Natural killer cell (primary cell): Measurements from ENCODE around the gene UEVLD. TPM values are rescaled to one million over a fixed set of nuclear protein-coding genes. Genes with fewer than 3 reads are reported as not detected.
A peak's percentile ranks its signal among the peaks of the same experiment; 100 is the strongest.

ENCODE experiments used
- ATAC-seq, 3 donors: fragments of 150-1000 bp in 2 of 3; fragments of 200-7000 bp in 1 of 3; cut with Tn5 transposase; 1 replicate in 1 of 3; 2 replicates in 2 of 3; pipeline ENCODE4 v1.10.0; 2021; ENCODE audit warnings: mild to moderate bottlenecking in 2 of 3, moderate library complexity in 2 of 3
- DNase-seq, 2 donors: peaks; one replicate each; pipeline versions ENCODE4 v3.0.0 to v3.0.0-alpha.2; 2013 to 2021; ENCODE audit warnings: mixed read lengths in 1 of 2
- H3K27ac ChIP-seq: one replicate; pipeline ENCODE4 v1.5.1; 2013; ENCODE audit warnings: mild to moderate bottlenecking, low read length
- H3K27me3 ChIP-seq: one replicate; pipeline ENCODE4 v1.6.1; 2013; ENCODE audit warnings: low read length; ENCODE audit not compliant: control insufficient read depth, insufficient read depth
- H3K36me3 ChIP-seq: one replicate; pipeline ENCODE4 v1.6.1; 2013; ENCODE audit warnings: low read length; ENCODE audit not compliant: control insufficient read depth, insufficient read depth
- H3K4me1 ChIP-seq: one replicate; pipeline ENCODE4 v1.6.1; 2013; ENCODE audit warnings: low read length; ENCODE audit not compliant: control insufficient read depth, insufficient read depth
- H3K4me3 ChIP-seq: one replicate; pipeline ENCODE4 v1.5.1; 2013; ENCODE audit warnings: low read length
- H3K9me3 ChIP-seq: one replicate; pipeline ENCODE4 v1.6.1; 2013; ENCODE audit warnings: low read length; ENCODE audit not compliant: control insufficient read depth, insufficient read depth
- H3K27ac Mint-ChIP-seq, 2 donors: one replicate each; pipeline ENCODE4 v1.8.0; 2022; ENCODE audit warnings: mild to moderate bottlenecking in 2 of 2, mixed read lengths in 2 of 2, moderate library complexity in 1 of 2
- H3K27me3 Mint-ChIP-seq, 2 donors: one replicate each; pipeline ENCODE4 v1.8.0; 2022; ENCODE audit warnings: low read depth in 2 of 2, mixed read lengths in 2 of 2
- H3K36me3 Mint-ChIP-seq: one replicate; pipeline ENCODE4 v1.8.0; 2022; ENCODE audit warnings: mixed read lengths
- H3K4me1 Mint-ChIP-seq, 2 donors: one replicate each; pipeline ENCODE4 v1.8.0; 2022; ENCODE audit warnings: mixed read lengths in 2 of 2
- H3K4me3 Mint-ChIP-seq: one replicate; pipeline ENCODE4 v1.8.0; 2022; ENCODE audit warnings: mild to moderate bottlenecking, moderate library complexity, mixed read lengths
- H3K9me3 Mint-ChIP-seq, 2 donors: one replicate each; pipeline ENCODE4 v1.8.0; 2022; ENCODE audit warnings: mixed read lengths in 2 of 2
- CTCF ChIP-seq: fragments of 200-600 bp; IDR thresholded peaks from one replicate; pipeline ENCODE4 v1.8.0; 2022; ENCODE audit warnings: antibody characterized with exemption
- WGBS: methylation state at CpG from one replicate; pipeline ENCODE4 v1.1.7; 2013; ENCODE audit warnings: missing lambda C conversion rate; ENCODE audit not compliant: insufficient coverage; 5-methylcytosine and 5-hydroxymethylcytosine counted together
- intact Hi-C: fragments of 100-400 bp; cut with micrococcal nuclease; formaldehyde crosslinking; loops from one replicate; pipeline ENCODE4 v1.14.2; 2022
- total RNA-seq, 4 donors: library from RNA; stranded (reverse); fragments of 120-200 nt in 1 of 4; gene quantifications; one replicate each; pipeline versions ENCODE4 v1.2.3 to v1.2.4, GENCODE V29; 2013 to 2022

UEVLD gene
- total RNA-seq, 3 donors from 2014 or later (not counting 1 experiment from before 2014, with no cell fraction given) = 13.6 to 17.8 (median 15.6) TPM

GRCh38 chr11:18632841-18633240, 44.3 kb upstream of the UEVLD start:
- Mint-ChIP-seq H3K36me3 (no peaks in the 10 kb centered on the region), H3K9me3 (no peaks in the 10 kb centered on the region), H3K4me1 (peaks cover 41% of the 10 kb centered on the region in 2 donors), H3K27ac (peak overlapping the region; percentile 98 to 99), H3K27me3 (no peaks in the 10 kb centered on the region), H3K4me3 (peak overlapping the region; percentile 93)
- Histone ChIP-seq H3K4me1 (peaks cover 13% of the 10 kb centered on the region), H3K27me3 (no peaks in the 10 kb centered on the region), H3K36me3 (no peaks in the 10 kb centered on the region), H3K9me3 (no peaks in the 10 kb centered on the region), H3K4me3 (no peak overlapping the region), H3K27ac (peak overlapping the region; percentile 99)
- intact Hi-C loops = loop anchor here (10.0 kb wide), 2 partner anchors 92 to 238 kb away; partner anchors contain the start of genes IGSF22 and LDHA
- no peak for TF ChIP-seq CTCF
- WGBS = 25% methylated on average over 1 of the region's 2 CpGs
- no peak for ATAC-seq
- no peak for DNase-seq

- no peaks in the 10 kb centered on the region for H3K27me3 ChIP-seq
- H3K4me3 ChIP-seq = no peak overlapping the region
- H3K4me1 Mint-ChIP-seq = peaks cover 36 to 39% of the 10 kb centered on the region in 2 donors
- H3K27ac ChIP-seq = no peak overlapping the region
- peak overlapping the region in 1 of 2 donors; percentile 56 for H3K27ac Mint-ChIP-seq
- no peaks in the 10 kb centered on the region for H3K36me3 ChIP-seq
- peaks cover 4% of the 10 kb centered on the region for H3K4me1 ChIP-seq
- no peak overlapping the region for H3K4me3 Mint-ChIP-seq
- DNase-seq (no peak), ATAC-seq (no peak)
- no peaks in the 10 kb centered on the region for H3K27me3 Mint-ChIP-seq
- no peaks in the 10 kb centered on the region for H3K9me3 Mint-ChIP-seq
- no peak for TF ChIP-seq CTCF
- no peaks in the 10 kb centered on the region for H3K9me3 ChIP-seq
- WGBS = 95% methylated on average over 1 of the region's 1 CpG
- intact Hi-C loops = no loop called here
- H3K36me3 Mint-ChIP-seq = no peaks in the 10 kb centered on the region
These were observed 35.6 kb upstream of the UEVLD start for GRCh38 chr11:18624161-18624560.

GRCh38 chr11:18623707-18624106, 35.2 kb upstream of the UEVLD start:
- Mint-ChIP-seq H3K4me1 (peaks cover 40 to 41% of the 10 kb centered on the region in 2 donors), H3K27me3 (no peaks in the 10 kb centered on the region)
- ATAC-seq = no peak

More at GRCh38 chr11:18623707-18624106, 35.2 kb upstream of the UEVLD start:
- H3K9me3 ChIP-seq = no peaks in the 10 kb centered on the region
- WGBS = 100% methylated on average over 1 of the region's 2 CpGs
- Mint-ChIP-seq H3K9me3 (no peaks in the 10 kb centered on the region), H3K4me3 (no peak overlapping the region), H3K27ac (peak overlapping the region in 1 of 2 donors; percentile 41), H3K36me3 (no peaks in the 10 kb centered on the region)
- peaks cover 6% of the 10 kb centered on the region for H3K4me1 ChIP-seq
- no peaks in the 10 kb centered on the region for H3K27me3 ChIP-seq
- H3K36me3 ChIP-seq = no peaks in the 10 kb centered on the region
- TF ChIP-seq CTCF = no peak
- no peak overlapping the region for H3K4me3 ChIP-seq
- no peak overlapping the region for H3K27ac ChIP-seq
- no peak for DNase-seq
- intact Hi-C loops = no loop called here
